Measurements from ENCODE around the gene RABL2A.
"Not testable (repeated sequence)": the region's sequence is repeated elsewhere in the genome, so short reads cannot be mapped to it uniquely, and the experiment has no call there.

Gene RABL2A

DNA sequence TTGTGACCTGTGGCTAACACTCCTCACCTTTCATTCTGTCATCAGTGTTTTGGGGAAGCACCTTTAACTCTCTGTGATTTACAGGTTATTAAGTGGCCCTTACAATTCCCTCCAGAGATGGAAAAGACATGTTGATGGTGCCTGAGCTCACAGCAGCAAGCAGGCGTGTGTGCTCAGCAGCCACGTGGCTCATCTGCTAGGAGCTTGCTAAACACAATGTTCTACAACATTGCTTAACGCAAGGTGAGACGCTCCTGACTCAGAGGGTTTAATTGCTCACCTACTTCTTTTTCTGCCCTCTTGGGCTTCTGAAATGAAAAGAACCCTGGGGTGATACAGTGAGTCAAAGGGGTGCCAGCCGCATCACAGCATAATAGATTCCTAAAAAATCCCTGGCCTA, 6.1 kb upstream of the RABL2A start:
- DNase-seq: not testable (repeated sequence)

DNA sequence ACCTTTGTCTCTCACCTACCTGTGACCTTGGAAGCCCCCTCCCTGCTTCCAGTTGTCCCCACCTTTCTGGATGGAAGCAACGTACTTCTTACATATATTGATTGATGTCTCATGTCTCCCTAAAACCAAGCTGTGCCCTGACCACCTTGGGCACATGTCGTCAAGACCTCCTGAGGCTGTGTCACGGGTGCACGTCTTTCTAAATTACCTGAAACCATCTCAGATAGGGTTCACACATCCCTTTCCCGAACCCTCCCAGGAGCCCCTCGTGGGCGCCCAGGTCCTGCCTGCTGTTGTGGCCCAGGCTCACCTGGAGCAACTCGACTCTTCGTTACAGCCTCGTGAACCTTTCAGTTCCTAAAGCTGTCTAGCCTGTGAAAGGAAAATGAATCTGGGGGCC, 1.2 kb upstream of the RABL2A start:
- not testable (repeated sequence) for DNase-seq

DNA sequence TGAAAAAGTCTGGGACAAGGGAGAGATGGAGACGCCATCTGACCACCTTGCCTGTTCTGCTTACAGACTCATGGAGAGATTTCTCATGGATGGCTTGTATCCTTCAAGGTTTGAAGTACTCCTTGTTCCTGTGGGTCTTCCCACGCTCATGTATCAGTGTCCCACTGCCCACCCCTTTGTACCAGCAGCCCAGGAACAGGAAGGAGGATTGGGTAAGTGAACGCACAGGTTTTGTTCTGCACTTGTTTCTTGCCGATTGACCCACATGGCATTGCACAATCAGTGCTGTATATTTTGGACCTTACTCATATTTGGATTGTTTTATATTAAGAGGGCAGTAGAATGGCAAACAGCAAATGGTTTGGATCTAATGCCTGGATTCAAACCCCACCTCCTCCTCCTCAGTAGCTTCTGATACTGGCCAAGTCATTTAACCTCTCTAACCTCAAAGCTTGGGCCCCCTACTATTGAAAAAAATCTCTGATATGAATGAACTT, 5.8 kb downstream of the RABL2A start:
- not testable (repeated sequence) for DNase-seq

DNA sequence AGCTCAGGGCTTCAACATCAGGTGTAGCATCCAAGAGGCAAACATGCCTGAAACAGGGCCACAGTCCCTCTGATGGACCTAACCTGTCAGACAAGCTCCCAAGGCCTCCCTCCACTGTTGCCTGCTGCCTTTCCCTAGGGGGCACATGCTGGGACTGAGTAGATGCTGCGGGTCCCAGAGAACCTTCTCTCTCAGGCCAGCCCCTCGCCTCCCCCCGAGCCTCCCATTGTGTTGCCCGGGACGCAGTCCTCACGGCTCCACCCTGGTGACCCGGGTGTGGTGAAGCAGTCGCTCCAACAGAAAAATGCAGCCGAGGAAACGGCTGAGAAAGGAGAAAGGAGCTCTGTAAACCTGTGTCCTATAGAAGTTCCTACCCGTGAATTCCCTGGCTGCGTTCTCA, 8.3 kb downstream of the RABL2A start:
- not testable (repeated sequence) for DNase-seq

DNA sequence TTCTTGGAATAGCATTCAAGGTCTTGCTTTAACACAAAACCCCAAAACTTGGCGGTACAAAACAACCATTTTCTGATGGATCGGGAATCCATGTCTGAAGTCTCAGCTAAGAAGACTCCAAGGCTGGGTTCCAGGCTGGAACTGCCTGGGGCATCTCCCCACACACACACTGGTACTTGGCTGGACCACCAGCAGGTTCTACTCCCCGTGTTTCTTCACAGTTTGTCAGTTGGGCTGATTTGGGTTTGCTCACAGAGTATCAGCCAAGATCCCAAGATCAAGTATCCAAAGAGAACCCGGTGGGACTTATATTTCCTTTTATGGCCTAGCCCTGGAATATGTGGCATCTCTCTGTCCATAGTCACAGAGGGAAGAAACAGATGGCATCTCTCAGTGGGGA, 9.2 kb downstream of the RABL2A start:
- DNase-seq: not testable (repeated sequence)

DNA sequence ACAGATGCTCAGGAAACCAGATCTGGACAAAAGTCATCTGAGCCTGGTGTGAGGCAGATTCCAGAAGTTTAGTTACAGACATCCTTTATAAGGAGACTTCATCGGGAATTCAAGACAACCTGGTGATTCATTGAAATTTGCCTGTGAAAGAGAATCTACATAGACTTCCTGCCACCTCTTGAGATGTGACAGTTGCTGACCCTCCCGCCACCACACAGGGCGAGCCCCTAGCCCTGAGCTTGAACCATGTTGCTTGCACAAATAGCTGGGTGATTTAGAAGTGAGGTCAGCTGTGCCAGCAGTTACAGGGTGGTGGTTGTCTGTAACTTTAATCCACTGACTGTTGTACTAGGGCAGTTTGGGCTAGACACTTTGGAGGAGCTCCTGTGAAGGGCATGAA, 11.0 kb downstream of the RABL2A start:
- not testable (repeated sequence) for DNase-seq

DNA sequence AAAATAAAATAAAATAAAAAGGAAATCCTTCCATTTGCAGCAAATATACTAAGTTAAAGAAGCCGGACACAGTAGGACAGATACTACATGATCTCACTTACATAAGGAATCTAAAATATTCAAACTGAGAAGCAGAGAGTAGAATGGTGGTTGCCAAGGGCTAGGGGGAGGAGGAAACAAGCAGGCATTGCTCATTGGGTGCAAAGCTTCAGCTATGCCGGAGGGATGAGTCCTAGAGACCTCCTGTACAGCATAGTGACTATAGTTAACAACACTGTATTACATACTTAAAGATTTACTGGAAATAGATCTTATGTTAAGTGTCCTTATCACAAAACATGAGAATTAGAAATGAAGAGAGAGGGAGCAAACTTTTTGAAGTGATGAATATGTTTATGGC, 19.2 kb downstream of the RABL2A start:
- DNase-seq: not testable (repeated sequence)

DNA sequence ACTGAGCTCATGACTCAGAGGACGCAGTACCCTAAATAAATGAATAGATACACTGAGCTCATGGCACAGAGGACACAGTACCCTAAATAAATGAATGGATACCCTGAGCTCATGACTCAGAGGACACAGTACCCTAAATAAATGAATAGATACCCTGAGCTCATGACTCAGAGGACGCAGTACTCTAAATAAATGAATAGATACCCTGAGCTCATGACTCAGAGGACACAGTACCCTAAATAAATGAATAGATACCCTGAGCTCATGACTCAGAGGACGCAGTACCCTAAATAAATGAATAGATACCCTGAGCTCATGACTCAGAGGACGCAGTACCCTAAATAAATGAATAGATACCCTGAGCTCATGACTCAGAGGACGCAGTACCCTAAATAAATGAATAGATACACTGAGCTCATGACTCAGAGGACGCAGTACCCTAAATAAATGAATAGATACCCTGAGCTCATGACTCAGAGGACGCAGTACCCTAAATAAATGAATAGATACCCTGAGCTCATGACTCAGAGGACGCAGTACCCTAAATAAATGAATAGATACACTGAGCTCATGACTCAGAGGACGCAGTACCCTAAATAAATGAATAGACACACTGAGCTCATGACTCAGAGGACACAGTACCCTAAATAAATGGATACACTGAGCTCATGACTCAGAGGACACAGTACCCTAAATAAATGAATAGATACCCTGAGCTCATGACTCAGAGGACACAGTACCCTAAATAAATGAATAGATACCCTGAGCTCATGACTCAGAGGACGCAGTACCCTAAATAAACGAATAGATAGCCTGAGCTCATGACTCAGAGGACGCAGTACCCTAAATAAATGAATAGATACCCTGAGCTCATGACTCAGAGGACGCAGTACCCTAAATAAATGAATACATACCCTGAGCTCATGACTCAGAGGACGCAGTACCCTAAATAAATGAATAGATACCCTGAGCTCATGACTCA, 24.1 kb downstream of the RABL2A start:
- not testable (repeated sequence) for DNase-seq

DNA sequence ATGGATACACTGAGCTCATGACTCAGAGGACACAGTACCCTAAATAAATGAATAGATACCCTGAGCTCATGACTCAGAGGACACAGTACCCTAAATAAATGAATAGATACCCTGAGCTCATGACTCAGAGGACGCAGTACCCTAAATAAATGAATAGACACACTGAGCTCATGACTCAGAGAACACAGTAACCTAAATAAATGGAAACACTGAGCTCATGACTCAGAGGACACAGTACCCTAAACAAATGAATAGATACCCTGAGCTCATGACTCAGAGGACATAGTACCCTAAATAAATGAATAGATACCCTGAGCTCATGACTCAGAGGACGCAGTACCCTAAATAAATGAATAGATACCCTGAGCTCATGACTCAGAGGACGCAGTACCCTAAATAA, 25.5 kb downstream of the RABL2A start:
- DNase-seq: not testable (repeated sequence)

DNA sequence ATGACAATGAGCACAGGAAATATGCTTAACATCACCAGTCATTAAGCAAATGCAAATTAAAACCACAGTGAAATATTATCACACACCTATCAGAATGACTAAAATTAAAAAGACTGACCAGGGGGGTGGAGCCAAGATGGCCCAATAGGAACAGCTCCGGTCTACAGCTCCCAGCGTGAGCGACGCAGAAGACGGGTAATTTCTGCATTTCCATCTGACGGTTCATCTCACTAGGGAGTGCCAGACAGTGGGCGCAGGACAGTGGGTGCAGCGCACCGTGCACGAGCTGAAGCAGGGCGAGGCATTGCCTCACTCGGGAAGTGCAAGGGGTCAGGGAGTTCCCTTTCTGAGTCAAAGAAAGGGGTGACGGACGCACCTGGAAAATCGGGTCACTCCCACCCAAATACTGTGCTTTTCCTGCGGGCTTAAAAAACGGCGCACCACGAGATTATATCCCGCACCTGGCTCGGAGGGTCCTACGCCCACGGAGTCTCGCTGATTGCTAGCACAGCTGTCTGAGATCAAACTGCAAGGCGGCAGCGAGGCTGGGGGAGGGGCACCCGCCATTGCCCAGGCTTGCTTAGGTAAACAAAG, 29.1 kb downstream of the RABL2A start:
- not testable (repeated sequence) for DNase-seq

DNA sequence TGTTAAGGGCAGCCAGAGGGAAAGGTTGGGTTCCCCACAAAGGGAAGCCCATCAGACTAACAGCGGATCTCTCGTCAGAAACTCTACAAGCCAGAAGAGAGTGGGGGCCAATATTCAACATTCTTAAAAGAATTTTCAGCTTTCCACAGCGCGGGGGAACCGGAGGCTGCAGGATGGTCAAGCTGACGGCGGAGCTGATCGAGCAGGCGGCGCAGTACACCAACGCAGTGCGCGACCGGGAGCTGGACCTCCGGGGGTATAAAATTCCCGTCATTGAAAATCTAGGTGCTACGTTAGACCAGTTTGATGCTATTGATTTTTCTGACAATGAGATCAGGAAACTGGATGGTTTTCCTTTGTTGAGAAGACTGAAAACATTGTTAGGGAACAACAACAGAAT, 30.7 kb downstream of the RABL2A start:
- not testable (repeated sequence) for DNase-seq

DNA sequence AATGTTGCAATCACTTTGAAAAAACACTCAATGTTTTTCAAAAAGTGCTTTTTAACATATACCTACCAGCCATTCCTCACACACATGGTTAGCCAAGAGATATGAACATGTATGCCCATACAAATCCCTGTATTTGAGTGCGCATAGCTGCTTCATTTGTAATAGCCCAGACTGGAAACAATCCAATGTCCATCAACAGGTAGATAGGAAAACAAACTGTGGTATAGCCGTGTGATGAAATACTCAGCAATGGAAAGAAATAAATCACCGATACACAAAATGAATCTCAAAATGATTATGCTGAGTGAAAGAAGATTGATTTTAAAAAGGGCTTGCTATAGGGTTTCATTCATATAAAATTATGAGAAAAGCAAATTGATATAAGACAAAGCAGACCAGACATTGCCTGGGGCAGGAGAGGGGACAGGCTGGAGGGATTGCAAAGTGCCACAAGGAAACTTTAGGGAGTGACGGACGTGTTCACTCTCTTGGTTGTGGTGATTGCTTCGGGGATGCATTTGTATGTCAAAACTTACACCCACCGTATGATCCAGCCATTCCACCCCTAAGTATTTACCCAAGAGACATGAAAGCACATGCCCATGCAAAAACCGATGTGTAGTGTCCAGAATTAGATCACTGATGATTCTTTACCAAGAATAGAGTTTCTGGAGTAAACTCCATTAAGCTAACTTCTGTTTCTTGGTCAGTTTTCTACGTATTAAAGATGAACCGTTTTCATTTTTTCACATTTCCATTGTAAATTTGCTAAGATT, 36.4 kb downstream of the RABL2A start:
- DNase-seq: not testable (repeated sequence)

DNA sequence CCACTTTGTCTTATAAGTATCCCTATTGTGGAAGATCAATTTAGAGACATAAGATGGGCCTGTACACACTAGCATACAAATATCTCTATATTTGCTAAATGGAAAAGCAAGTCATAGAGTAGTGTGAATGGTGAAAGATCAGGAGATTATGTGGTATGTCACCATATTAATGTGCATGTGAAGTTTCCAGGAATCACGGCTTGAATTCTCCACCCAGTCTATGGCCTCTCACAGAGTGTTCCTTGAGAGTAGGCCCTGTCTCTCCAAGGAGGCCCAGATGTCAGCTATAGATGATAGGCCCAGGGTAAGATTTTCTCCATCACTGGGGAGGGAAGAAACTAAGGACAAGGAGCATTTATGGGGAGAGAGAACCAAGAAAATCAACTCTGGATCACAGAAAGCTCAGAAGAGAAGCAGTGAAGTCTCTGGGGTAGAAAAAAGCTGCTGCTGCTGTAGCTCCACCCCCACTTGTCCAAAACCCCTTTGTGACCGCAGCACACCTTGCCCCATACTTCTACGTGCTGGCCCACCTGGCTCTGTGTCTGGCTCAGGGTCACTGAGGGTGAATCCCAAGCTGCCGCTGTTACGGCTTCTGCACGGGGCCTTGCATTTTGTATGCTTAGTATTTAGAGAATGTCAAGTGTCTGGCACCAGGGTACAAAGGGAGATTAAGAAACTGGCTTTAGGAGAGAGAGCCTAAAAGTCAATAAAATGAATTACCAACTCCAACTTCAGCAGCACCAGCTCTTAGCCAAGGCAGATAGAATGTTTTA, 37.9 kb downstream of the RABL2A start:
- DNase-seq: not testable (repeated sequence)

DNA sequence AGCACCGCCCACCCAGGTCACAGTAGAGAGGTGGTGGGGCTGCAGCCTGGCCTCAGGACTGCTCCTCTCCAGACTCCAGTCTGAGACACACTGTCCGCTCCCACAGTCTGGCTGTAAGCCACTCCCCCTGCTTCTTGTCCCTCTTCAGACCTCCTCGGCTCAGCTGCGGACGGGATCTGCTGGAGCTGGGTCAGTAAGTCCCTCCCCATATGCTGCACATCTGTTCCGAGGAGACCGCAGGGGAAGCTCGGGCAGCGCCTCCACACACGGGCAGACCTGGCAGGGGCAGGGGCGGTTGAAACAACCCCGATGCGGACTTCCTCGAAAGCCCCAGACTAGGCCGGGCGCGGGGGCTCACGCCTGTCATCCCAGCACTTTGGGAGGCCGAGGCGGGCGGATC, 41.9 kb downstream of the RABL2A start:
- DNase-seq: not testable (repeated sequence)

DNA sequence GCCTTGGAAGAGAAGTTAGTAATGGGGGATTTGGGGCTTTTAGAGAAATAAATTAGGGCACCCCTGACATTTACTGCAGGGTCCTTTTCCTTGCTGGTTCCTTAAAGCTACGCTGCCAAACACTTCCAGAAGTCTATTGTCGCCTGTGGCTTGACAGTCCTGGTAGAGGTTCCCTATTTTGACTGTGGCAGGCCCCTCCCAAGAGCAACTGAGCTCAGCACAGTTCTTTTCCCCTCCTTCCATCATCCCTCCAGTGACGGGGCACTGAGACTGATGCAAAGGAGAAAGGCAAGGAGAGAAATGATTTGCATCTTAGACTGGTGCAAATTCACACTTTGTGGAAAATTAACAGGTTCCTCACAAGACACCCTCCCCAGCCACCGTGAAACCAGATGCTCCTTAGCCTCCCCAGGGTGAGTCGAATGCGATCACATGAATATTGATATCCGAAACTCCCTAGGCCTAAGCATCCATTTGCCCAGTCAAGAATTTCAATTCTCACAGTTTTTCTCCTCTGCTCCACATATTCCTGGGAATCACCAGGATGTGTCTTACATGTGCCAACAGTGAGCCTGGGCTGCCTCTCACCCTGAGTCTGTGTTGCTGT, 45.4 kb downstream of the RABL2A start:
- DNase-seq: no peak

DNA sequence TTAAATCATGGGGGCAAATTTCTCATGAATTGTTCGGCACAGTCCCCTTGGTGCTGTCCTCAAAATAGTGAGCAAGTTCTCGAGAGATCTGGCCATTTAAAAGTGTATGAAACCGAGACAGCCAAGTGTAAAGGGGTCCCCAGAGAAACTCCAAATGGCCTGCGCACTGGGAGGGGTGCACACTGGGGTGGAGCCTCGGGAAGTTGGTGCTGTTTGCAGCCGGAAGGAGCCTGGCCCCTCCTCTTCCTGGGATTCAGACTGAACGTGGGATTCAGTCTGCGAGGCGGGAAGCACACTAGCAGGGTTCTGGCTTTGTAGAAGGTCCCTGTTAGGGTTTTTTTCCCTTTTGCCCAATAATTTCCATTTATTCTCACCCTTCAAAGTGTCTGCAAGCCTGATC, 48.8 kb downstream of the RABL2A start:
- no peak for DNase-seq

DNA sequence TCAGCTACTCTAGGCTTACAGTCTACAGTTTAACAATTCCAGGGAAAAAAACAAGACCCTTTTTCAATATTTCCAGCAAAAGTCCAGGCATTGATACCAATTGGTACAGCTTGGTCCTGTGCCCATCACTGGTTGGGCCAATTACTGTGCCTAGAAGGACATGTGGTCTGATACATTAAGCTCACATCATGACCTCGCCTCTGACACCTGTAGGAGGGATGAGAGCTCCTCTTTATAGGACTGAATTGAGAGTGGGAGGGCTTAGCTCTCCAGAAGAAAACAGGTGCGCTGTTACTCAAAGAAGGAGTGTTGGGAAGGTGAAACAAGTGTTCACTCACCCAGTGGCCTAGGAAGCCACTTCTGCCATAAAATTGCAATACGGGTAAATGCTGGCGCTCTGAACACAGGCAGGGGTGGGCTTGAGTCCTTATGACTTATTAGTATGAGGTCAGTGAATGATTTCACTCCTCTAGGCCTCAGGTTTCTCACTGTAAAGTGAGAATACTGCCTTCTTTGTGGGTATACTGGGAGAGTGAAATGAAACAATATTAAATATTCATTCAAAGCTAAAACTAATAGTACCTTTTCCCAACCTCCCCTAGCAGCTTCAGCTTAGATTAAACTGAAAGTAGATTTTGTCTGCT, 49.7 kb downstream of the RABL2A start:
- no peak for DNase-seq

DNA sequence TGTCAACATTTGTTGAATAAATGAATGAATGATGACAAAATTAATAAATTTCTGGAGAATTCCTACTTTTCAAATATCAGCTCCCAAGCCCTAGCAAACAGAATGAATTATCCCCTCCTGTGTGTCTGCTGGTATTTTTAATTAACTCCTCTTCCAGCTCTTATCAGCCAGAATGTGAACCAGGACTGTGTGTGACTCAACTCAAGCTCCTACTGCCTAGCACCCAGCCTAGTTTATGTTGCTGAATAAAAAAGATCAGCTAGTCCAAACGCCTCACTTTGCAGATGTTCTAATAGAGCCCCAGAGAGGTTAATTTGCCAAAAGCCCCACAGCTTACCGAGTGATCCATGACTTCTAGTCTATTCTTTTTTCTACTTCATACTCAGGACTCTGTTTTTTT, 50.3 kb downstream of the RABL2A start:
- no peak for DNase-seq

DNA sequence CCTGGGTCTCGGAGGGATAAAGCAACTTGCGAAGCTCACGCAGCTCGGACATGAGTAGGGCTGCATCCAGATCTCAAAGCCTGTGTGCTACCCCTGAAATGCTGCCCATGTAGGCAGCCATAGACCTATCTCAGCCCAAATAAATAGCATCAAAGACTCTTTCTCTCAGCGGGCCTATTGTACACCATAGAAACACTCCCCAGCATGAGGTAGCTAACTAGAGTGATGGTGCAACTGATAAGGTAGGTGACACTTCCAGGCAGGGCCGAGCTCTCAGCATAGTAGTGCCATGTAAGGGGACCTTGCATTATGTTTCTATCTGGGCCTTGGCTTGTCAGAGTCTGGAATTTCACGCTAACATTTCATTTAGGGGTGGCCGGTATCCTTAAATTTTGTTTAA, 52.4 kb downstream of the RABL2A start:
- DNase-seq: no peak

DNA sequence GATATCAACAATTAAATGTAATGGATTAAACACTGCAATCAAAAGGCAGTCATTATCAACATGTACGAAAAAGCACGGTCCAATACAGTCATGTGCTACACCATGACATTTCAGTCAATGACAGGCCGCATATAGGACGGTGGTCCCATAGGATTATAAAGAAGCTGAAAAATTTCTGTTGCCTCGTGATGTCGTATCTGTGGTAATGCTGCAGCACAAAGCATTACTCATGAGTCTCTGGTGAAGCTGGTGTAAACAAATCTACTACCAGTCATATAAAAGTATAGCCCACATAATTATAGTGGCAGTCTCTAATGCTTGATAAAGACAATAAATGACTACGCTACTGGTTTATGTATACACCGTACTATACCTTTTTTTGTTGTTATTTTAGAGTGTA, 58.4 kb downstream of the RABL2A start:
- DNase-seq: no peak

DNA sequence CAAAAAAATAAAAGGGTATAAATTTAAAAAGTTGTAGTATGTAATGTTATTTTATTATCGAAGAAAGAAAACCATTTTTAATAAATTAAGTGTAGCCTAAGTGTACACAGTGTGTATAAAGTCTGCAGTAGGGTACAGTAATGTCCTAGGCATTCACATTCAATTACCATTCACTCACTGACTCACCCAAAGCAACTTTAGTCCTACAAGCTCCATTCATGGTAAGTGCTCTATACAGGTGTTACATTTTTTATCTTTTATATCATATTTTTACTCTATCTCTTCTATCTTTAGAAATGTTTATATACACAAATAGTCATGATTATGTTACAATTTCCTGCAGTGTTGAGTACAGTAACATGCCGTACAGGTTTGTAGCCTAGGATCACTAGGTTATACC, 59.5 kb downstream of the RABL2A start:
- DNase-seq: no peak

Data from right forelimb (tissue), 1 donor.